Measurements from ENCODE around the gene WRNIP1. TPM values are rescaled to one million over a fixed set of nuclear protein-coding genes. Genes with fewer than 3 reads are reported as not detected.
A peak's percentile ranks its signal among the peaks of the same experiment; 100 is the strongest.

WRNIP1 gene
- total and polyA plus RNA-seq, 2 of the 13 experiments (the other 11 are each of a cell fraction or from before 2014, with no cell fraction given) = 77.7 to 90.3 TPM

GRCh38 chr6:2765896-2766766 is 938 bp downstream of the WRNIP1 start (continued):
- TF ChIP-seq MLX (CRISPR knock-in tag; IDR thresholded peaks at IDR 0.05) (no peak), ZNF343 (CRISPR knock-in tag; IDR thresholded peaks at IDR 0.05) (no peak; the same call in 1 of the 2 replicates), ZNF335 (CRISPR knock-in tag; IDR thresholded peaks at IDR 0.05) (no peak), KLF12 (CRISPR knock-in tag; IDR thresholded peaks at IDR 0.05; ENCODE audit: borderline replicate concordance) (no peak), ZNF207 (IDR thresholded peaks at IDR 0.05; ENCODE audit: borderline replicate concordance) (no peak), MAX (IDR thresholded peaks at IDR 0.05) (peak; percentile 53), BRCA1 (CRISPR knock-in tag; IDR thresholded peaks at IDR 0.05) (peak; percentile 38; the same call in 1 of the 2 replicates), ZFP41 (CRISPR knock-in tag; IDR thresholded peaks at IDR 0.05; ENCODE audit: borderline replicate concordance) (peak; percentile 68; the same call in 1 of the 2 replicates), ZNF558 (CRISPR knock-in tag; IDR thresholded peaks at IDR 0.05; ENCODE audit: borderline replicate concordance) (0 out of 2 replicates have a peak, but pooled peaks have one; percentile 76), ZNF577 (CRISPR knock-in tag; IDR thresholded peaks at IDR 0.05; ENCODE audit: borderline replicate concordance, low read depth) (no peak), ZNF800 (CRISPR knock-in tag; IDR thresholded peaks at IDR 0.05) (no peak)

Data from HepG2 (cell line).